GM21381 (cell line): ENCODE measurements around the gene SARS2.

Experiments
- ATAC-seq: cut with Tn5 transposase; IDR thresholded peaks from one replicate; pipeline ENCODE4 v1.9.1; 2021; ENCODE audit warnings: mild to moderate bottlenecking, moderate library complexity; ENCODE audit not compliant: unreplicated experiment

SARS2 gene

GRCh38 chr19:38868551-38868950, 62.0 kb downstream of the SARS2 start:
- no peak for ATAC-seq

GRCh38 chr19:38867171-38867780, 63.3 kb downstream of the SARS2 start:
- no peak for ATAC-seq
